WTC11 (cell line): ENCODE results near the gene DEDD2.

Experiments used
- AFF4 ChIP-seq: sonication (generic); formaldehyde crosslinking; IDR thresholded peaks from 2 replicates; pipeline ENCODE4 v1.8.1; 2023; ENCODE audit warnings: mild to moderate bottlenecking, missing genetic modification reagents, borderline replicate concordance
- CTCF ChIP-seq: fragments of 200-600 bp; IDR thresholded peaks from 2 replicates; pipeline ENCODE4 v1.8.0; 2022; ENCODE audit warnings: antibody characterized with exemption
- E2F5 ChIP-seq: sonication (generic); formaldehyde crosslinking; IDR thresholded peaks from 2 replicates; pipeline ENCODE4 v1.8.1; 2022; ENCODE audit warnings: mild to moderate bottlenecking, moderate library complexity, missing genetic modification reagents
- ESRRA ChIP-seq: sonication (generic); formaldehyde crosslinking; IDR thresholded peaks from 2 replicates; pipeline ENCODE4 v1.8.1; 2022; ENCODE audit warnings: mild to moderate bottlenecking, missing genetic modification reagents, borderline replicate concordance
- FOXP4 ChIP-seq: sonication (generic); formaldehyde crosslinking; IDR thresholded peaks from 2 replicates; pipeline ENCODE4 v1.8.0; 2022; ENCODE audit warnings: mild to moderate bottlenecking, missing genetic modification reagents
- MAX ChIP-seq: sonication (generic); formaldehyde crosslinking; IDR thresholded peaks from 2 replicates; pipeline ENCODE4 v1.8.0; 2022; ENCODE audit warnings: mild to moderate bottlenecking, missing genetic modification reagents
- MLX ChIP-seq: sonication (generic); formaldehyde crosslinking; IDR thresholded peaks from 2 replicates; pipeline ENCODE4 v1.8.1; 2023; ENCODE audit warnings: mild to moderate bottlenecking, missing genetic modification reagents, moderate library complexity
- SMAD3 ChIP-seq: sonication (generic); formaldehyde crosslinking; IDR thresholded peaks from 2 replicates; pipeline ENCODE4 v1.8.0; 2022; ENCODE audit warnings: missing genetic modification reagents, mild to moderate bottlenecking, borderline replicate concordance
- USF1 ChIP-seq: sonication (generic); formaldehyde crosslinking; IDR thresholded peaks from 2 replicates; pipeline ENCODE4 v1.8.0; 2022; ENCODE audit warnings: mild to moderate bottlenecking, missing genetic modification reagents
- ZBTB43 ChIP-seq: sonication (generic); formaldehyde crosslinking; IDR thresholded peaks from 2 replicates; pipeline ENCODE4 v1.8.1; 2023; ENCODE audit warnings: mild to moderate bottlenecking, missing genetic modification reagents
- ZNF232 ChIP-seq: sonication (generic); formaldehyde crosslinking; IDR thresholded peaks from 2 replicates; pipeline ENCODE4 v1.8.0; 2022; ENCODE audit warnings: mild to moderate bottlenecking, missing genetic modification reagents
- ZNF416 ChIP-seq: fragments of 250-450 bp; sonication (Bioruptor Pico); IDR thresholded peaks from 2 replicates; pipeline ENCODE4 v1.9.0; 2021; ENCODE audit warnings: mild to moderate bottlenecking, inconsistent platforms

- no peak for TF ChIP-seq CTCF
- TF ChIP-seq ZBTB43 (CRISPR knock-in tag), result no peak
- no peak for TF ChIP-seq USF1 (CRISPR knock-in tag)
- TF ChIP-seq ZNF232 (CRISPR knock-in tag), result no peak
- no peak for TF ChIP-seq FOXP4 (CRISPR knock-in tag)
- TF ChIP-seq AFF4 (CRISPR knock-in tag), result no peak
- TF ChIP-seq MAX (CRISPR knock-in tag), result no peak
- TF ChIP-seq SMAD3 (CRISPR knock-in tag), result no peak
- no peak for TF ChIP-seq ZNF416
- no peak for TF ChIP-seq MLX
- no peak for TF ChIP-seq ESRRA
- TF ChIP-seq E2F5, result no peak
These were observed 2.5 kb downstream of the DEDD2 start for GRCh38 chr19:42214810-42215485.
